WTC11 (cell line): ENCODE measurements around the gene UBL5. TPM values are rescaled to one million over a fixed set of nuclear protein-coding genes. Genes with fewer than 3 reads are reported as not detected.

Experiments used
- ATAC-seq: fragments of 200-7000 bp; cut with Tn5 transposase; 2 replicates; pipeline ENCODE4 v1.10.0; 2021; ENCODE audit warnings: mild to moderate bottlenecking, moderate library complexity
- CTCF ChIA-PET: fragments of 300-600 bp; sonication (Branson Sonifier 250); formaldehyde crosslinking; loops from one replicate; lab custom pipeline; 2021; ENCODE audit warnings: antibody characterized with exemption; lab: Charles Lee
- POLR2A ChIA-PET: fragments of 350-600 bp; sonication (Branson Sonifier 250); formaldehyde crosslinking; loops from one replicate; lab custom pipeline; 2021; ENCODE audit warnings: antibody characterized with exemption; lab: Charles Lee
- DNase-seq: peaks from one replicate; pipeline ENCODE4 v3.0.0; 2021; ENCODE audit warnings: low spot score
- H3K27ac Mint-ChIP-seq: 2 replicates; pipeline ENCODE4 v1.8.0; 2021; ENCODE audit warnings: mixed read lengths
- H3K27me3 Mint-ChIP-seq: 2 replicates; pipeline ENCODE4 v1.8.0; 2021; ENCODE audit warnings: low read depth, mild to moderate bottlenecking, moderate library complexity, mixed read lengths
- H3K36me3 Mint-ChIP-seq: 2 replicates; pipeline ENCODE4 v1.8.0; 2021; ENCODE audit warnings: mixed read lengths
- H3K4me1 Mint-ChIP-seq: 2 replicates; pipeline ENCODE4 v1.8.0; 2022; ENCODE audit warnings: mixed read lengths
- H3K4me3 Mint-ChIP-seq: 2 replicates; pipeline ENCODE4 v1.8.0; 2021; ENCODE audit warnings: mild to moderate bottlenecking, moderate library complexity, mixed read lengths
- H3K9me3 Mint-ChIP-seq: 2 replicates; pipeline ENCODE4 v1.8.0; 2021; ENCODE audit warnings: mixed read lengths
- CREM ChIP-seq: sonication (generic); formaldehyde crosslinking; IDR thresholded peaks from 2 replicates; pipeline ENCODE4 v1.8.1; 2022; ENCODE audit warnings: mild to moderate bottlenecking, missing genetic modification reagents, moderate library complexity
- ETV6 ChIP-seq: sonication (generic); formaldehyde crosslinking; IDR thresholded peaks from 2 replicates; pipeline ENCODE4 v1.8.1; 2022; ENCODE audit warnings: mild to moderate bottlenecking, missing genetic modification reagents
- NFYB ChIP-seq: sonication (generic); formaldehyde crosslinking; conservative IDR thresholded peaks from 2 replicates; pipeline ENCODE4 v1.8.0; 2022; ENCODE audit warnings: low read depth, missing genetic modification reagents
- SMAD4 ChIP-seq: sonication (generic); formaldehyde crosslinking; IDR thresholded peaks from 2 replicates; pipeline ENCODE4 v1.8.0; 2022; ENCODE audit warnings: mild to moderate bottlenecking, missing genetic modification reagents
- TP53 ChIP-seq: sonication (generic); formaldehyde crosslinking; IDR thresholded peaks from 2 replicates; pipeline ENCODE4 v1.8.1; 2023; ENCODE audit warnings: mild to moderate bottlenecking, missing genetic modification reagents
- ZNF121 ChIP-seq: sonication (generic); formaldehyde crosslinking; IDR thresholded peaks from 2 replicates; pipeline ENCODE4 v1.8.0; 2023; ENCODE audit warnings: missing genetic modification reagents
- ZNF138 ChIP-seq: sonication (generic); formaldehyde crosslinking; conservative IDR thresholded peaks from 2 replicates; pipeline ENCODE4 v1.8.1; 2022; ENCODE audit warnings: mild to moderate bottlenecking, moderate library complexity, missing genetic modification reagents
- ZNF396 ChIP-seq: fragments of 250-450 bp; sonication (Bioruptor Pico); IDR thresholded peaks from 2 replicates; pipeline ENCODE4 v1.8.0; 2021; ENCODE audit warnings: mild to moderate bottlenecking, moderate library complexity, borderline replicate concordance
- total RNA-seq: library from RNA; stranded (reverse); gene quantifications from 3 replicates; pipeline ENCODE4 v1.2.3, GENCODE V29; 2021
- TF ChIP-seq, protein P1 (sequence below): fragments of 200-600 bp; IDR thresholded peaks from 2 replicates; pipeline ENCODE4 v1.8.0; 2022; ENCODE audit warnings: antibody characterized with exemption
- TF ChIP-seq, protein P2 (sequence below): sonication (generic); formaldehyde crosslinking; IDR thresholded peaks from 2 replicates; pipeline ENCODE4 v1.8.1; 2022; ENCODE audit warnings: low read depth, missing genetic modification reagents, borderline replicate concordance
- TF ChIP-seq, protein P3 (sequence below): sonication (generic); formaldehyde crosslinking; IDR thresholded peaks from 2 replicates; pipeline ENCODE4 v1.8.0; 2022; ENCODE audit warnings: mild to moderate bottlenecking, missing genetic modification reagents
- TF ChIP-seq, protein P4 (sequence below): fragments of 250-450 bp; sonication (Bioruptor Pico); IDR thresholded peaks from 2 replicates; pipeline ENCODE4 v1.9.0; 2021; ENCODE audit warnings: mild to moderate bottlenecking
- TF ChIP-seq, protein P5 (sequence below): sonication (generic); formaldehyde crosslinking; IDR thresholded peaks from 2 replicates; pipeline ENCODE4 v1.8.1; 2023; ENCODE audit warnings: mild to moderate bottlenecking, missing genetic modification reagents, borderline replicate concordance
- TF ChIP-seq, protein P6 (sequence below): fragments of 250-450 bp; sonication (Bioruptor Pico); IDR thresholded peaks from 2 replicates; pipeline ENCODE4 v1.9.0; 2021; ENCODE audit warnings: moderate library complexity, mild to moderate bottlenecking, inconsistent platforms, borderline replicate concordance
- TF ChIP-seq, protein P7 (sequence below): sonication (generic); formaldehyde crosslinking; IDR thresholded peaks from 2 replicates; pipeline ENCODE4 v1.8.0; 2022; ENCODE audit warnings: mild to moderate bottlenecking, missing genetic modification reagents
- TF ChIP-seq, protein P8 (sequence below): sonication (generic); formaldehyde crosslinking; IDR thresholded peaks from 2 replicates; pipeline ENCODE4 v1.8.1; 2023; ENCODE audit warnings: mild to moderate bottlenecking, missing genetic modification reagents, moderate library complexity
- TF ChIP-seq, protein P9 (sequence below): sonication (generic); formaldehyde crosslinking; IDR thresholded peaks from 2 replicates; pipeline ENCODE4 v1.8.0; 2023; ENCODE audit warnings: missing genetic modification reagents

The UBL5 gene
- total RNA-seq, 1 experiment from 2014 or later, result 402 TPM

DNA sequence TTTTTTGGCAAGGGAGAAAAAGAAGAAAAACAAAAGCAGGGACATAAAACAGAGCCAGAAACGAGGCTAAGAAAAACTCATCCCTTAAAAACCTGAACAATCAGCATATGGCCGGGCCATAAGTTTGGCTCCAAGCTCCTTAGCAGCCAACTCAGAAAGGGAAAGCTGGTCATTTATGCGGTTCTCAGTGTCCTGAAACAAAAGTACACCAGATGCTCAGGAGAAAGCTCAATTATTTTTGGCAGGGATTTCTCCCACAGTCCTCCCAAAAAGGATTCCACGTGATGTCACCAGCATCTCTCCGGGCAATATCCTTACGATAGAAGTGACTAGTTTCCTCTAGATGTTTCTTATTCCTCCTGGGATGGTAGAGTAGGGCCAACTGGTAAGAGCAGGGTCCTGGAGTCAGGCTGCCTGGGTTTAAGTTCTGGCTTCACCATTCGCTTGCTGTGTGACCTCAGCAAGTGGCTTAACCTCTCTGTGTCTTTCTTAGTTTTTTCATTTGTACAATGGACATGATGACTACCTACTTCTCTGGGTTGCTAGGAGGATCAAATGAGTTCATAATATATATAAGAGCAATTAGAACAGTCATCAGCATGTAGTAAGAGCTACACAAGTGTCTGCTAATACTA lies 41.4 kb downstream of the UBL5 start:
- H3K4me3 Mint-ChIP-seq, result no peak overlapping the region
- no peak overlapping the region for H3K27ac Mint-ChIP-seq
- ChIA-PET POLR2A (interaction anchor here (0.7 kb wide), 1 partner anchor 627 kb away, joined by 5 read pairs; no protein-coding TSS in a partner anchor), CTCF (interaction anchor here (0.7 to 1.4 kb wide), 4 partner anchors 24 to 183 kb away, joined by 3 to 4 read pairs (median 4); partner anchors contain the start of gene PIN1)
- no peaks in the 10 kb centered on the region for H3K9me3 Mint-ChIP-seq
- H3K27me3 Mint-ChIP-seq, result no peaks in the 10 kb centered on the region
- DNase-seq (no peak), ATAC-seq (no peak)
- H3K36me3 Mint-ChIP-seq, result 0 out of 2 replicates have a peak, but pooled peaks cover 3% of the 10 kb centered on the region
- TF ChIP-seq ETV6 (CRISPR knock-in tag) (no peak), ZNF396 (no peak)
- TF ChIP-seq, protein P1, sequence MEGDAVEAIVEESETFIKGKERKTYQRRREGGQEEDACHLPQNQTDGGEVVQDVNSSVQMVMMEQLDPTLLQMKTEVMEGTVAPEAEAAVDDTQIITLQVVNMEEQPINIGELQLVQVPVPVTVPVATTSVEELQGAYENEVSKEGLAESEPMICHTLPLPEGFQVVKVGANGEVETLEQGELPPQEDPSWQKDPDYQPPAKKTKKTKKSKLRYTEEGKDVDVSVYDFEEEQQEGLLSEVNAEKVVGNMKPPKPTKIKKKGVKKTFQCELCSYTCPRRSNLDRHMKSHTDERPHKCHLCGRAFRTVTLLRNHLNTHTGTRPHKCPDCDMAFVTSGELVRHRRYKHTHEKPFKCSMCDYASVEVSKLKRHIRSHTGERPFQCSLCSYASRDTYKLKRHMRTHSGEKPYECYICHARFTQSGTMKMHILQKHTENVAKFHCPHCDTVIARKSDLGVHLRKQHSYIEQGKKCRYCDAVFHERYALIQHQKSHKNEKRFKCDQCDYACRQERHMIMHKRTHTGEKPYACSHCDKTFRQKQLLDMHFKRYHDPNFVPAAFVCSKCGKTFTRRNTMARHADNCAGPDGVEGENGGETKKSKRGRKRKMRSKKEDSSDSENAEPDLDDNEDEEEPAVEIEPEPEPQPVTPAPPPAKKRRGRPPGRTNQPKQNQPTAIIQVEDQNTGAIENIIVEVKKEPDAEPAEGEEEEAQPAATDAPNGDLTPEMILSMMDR, result no peak
- TF ChIP-seq, protein P2, sequence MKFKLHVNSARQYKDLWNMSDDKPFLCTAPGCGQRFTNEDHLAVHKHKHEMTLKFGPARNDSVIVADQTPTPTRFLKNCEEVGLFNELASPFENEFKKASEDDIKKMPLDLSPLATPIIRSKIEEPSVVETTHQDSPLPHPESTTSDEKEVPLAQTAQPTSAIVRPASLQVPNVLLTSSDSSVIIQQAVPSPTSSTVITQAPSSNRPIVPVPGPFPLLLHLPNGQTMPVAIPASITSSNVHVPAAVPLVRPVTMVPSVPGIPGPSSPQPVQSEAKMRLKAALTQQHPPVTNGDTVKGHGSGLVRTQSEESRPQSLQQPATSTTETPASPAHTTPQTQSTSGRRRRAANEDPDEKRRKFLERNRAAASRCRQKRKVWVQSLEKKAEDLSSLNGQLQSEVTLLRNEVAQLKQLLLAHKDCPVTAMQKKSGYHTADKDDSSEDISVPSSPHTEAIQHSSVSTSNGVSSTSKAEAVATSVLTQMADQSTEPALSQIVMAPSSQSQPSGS (CRISPR knock-in tag), result no peak
- TF ChIP-seq, protein P3, sequence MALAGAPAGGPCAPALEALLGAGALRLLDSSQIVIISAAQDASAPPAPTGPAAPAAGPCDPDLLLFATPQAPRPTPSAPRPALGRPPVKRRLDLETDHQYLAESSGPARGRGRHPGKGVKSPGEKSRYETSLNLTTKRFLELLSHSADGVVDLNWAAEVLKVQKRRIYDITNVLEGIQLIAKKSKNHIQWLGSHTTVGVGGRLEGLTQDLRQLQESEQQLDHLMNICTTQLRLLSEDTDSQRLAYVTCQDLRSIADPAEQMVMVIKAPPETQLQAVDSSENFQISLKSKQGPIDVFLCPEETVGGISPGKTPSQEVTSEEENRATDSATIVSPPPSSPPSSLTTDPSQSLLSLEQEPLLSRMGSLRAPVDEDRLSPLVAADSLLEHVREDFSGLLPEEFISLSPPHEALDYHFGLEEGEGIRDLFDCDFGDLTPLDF, result no peak
- H3K4me1 Mint-ChIP-seq, result peaks cover 11% of the 10 kb centered on the region

DNA sequence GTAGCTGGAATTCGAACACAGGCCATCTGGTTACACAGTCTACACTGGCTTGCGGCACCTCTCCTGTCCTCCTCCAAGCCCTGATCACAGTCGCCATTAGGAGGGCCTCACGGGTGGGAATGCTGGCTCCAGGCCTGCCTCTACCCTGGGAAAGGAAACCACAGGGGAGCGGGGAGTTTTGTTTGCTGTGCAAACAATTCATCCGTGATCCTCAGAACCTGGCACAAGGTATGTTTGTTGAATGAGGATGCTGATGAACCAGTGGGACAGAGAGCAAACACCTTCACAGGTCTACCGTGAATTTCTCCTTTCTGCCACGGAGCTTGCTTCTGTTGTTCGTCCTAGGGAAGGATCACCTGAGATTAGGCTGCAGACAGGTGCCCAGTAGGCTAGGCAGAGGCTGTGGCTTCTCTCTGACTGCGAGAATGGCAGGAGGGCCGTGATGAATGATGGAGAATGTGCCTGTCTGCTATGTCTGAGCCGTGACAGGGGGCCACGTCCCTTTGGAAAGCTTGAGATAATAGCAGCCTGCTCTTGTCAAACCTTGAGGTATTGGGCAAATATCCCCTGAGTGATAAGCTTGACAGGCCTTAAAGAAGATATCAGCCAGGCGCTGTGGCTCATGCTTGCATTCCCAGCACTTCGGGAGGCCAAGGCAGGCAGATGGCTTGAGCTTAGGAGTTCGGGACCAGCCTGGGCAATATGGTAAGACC lies 44.1 kb downstream of the UBL5 start:
- CTCF ChIA-PET, result interaction anchor here (0.6 to 1.0 kb wide), 3 partner anchors 13 to 60 kb away, joined by 3 read pairs; no protein-coding TSS in a partner anchor
- 0 out of 2 replicates have a peak, but pooled peaks cover 3% of the 10 kb centered on the region for H3K36me3 Mint-ChIP-seq
- no peaks in the 10 kb centered on the region for H3K27me3 Mint-ChIP-seq
- H3K27ac Mint-ChIP-seq, result no peak overlapping the region
- ATAC-seq (no peak), DNase-seq (no peak)
- H3K4me3 Mint-ChIP-seq, result no peak overlapping the region
- H3K4me1 Mint-ChIP-seq, result 0 out of 2 replicates have a peak, but pooled peaks cover 2% of the 10 kb centered on the region
- POLR2A ChIA-PET, result interaction anchor here (0.6 kb wide), 1 partner anchor 28 kb away, joined by 3 read pairs; no protein-coding TSS in a partner anchor
- H3K9me3 Mint-ChIP-seq, result no peaks in the 10 kb centered on the region
- TF ChIP-seq, protein P4, sequence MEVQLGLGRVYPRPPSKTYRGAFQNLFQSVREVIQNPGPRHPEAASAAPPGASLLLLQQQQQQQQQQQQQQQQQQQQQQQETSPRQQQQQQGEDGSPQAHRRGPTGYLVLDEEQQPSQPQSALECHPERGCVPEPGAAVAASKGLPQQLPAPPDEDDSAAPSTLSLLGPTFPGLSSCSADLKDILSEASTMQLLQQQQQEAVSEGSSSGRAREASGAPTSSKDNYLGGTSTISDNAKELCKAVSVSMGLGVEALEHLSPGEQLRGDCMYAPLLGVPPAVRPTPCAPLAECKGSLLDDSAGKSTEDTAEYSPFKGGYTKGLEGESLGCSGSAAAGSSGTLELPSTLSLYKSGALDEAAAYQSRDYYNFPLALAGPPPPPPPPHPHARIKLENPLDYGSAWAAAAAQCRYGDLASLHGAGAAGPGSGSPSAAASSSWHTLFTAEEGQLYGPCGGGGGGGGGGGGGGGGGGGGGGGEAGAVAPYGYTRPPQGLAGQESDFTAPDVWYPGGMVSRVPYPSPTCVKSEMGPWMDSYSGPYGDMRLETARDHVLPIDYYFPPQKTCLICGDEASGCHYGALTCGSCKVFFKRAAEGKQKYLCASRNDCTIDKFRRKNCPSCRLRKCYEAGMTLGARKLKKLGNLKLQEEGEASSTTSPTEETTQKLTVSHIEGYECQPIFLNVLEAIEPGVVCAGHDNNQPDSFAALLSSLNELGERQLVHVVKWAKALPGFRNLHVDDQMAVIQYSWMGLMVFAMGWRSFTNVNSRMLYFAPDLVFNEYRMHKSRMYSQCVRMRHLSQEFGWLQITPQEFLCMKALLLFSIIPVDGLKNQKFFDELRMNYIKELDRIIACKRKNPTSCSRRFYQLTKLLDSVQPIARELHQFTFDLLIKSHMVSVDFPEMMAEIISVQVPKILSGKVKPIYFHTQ (CRISPR knock-in tag), result no peak
- no peak for TF ChIP-seq SMAD4 (CRISPR knock-in tag)
- no peak for TF ChIP-seq ZNF121
- TF ChIP-seq ZNF138, result no peak
- TF ChIP-seq, protein P5, sequence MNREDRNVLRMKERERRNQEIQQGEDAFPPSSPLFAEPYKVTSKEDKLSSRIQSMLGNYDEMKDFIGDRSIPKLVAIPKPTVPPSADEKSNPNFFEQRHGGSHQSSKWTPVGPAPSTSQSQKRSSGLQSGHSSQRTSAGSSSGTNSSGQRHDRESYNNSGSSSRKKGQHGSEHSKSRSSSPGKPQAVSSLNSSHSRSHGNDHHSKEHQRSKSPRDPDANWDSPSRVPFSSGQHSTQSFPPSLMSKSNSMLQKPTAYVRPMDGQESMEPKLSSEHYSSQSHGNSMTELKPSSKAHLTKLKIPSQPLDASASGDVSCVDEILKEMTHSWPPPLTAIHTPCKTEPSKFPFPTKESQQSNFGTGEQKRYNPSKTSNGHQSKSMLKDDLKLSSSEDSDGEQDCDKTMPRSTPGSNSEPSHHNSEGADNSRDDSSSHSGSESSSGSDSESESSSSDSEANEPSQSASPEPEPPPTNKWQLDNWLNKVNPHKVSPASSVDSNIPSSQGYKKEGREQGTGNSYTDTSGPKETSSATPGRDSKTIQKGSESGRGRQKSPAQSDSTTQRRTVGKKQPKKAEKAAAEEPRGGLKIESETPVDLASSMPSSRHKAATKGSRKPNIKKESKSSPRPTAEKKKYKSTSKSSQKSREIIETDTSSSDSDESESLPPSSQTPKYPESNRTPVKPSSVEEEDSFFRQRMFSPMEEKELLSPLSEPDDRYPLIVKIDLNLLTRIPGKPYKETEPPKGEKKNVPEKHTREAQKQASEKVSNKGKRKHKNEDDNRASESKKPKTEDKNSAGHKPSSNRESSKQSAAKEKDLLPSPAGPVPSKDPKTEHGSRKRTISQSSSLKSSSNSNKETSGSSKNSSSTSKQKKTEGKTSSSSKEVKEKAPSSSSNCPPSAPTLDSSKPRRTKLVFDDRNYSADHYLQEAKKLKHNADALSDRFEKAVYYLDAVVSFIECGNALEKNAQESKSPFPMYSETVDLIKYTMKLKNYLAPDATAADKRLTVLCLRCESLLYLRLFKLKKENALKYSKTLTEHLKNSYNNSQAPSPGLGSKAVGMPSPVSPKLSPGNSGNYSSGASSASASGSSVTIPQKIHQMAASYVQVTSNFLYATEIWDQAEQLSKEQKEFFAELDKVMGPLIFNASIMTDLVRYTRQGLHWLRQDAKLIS (CRISPR knock-in tag), result no peak
- TF ChIP-seq NFYB, result no peak
- TF ChIP-seq, protein P6, sequence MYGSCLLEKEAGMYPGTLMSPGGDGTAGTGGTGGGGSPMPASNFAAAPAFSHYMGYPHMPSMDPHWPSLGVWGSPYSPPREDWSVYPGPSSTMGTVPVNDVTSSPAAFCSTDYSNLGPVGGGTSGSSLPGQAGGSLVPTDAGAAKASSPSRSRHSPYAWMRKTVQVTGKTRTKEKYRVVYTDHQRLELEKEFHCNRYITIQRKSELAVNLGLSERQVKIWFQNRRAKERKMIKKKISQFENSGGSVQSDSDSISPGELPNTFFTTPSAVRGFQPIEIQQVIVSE (CRISPR knock-in tag), result no peak
- no peak for TF ChIP-seq CREM (CRISPR knock-in tag)
- TF ChIP-seq, protein P7, sequence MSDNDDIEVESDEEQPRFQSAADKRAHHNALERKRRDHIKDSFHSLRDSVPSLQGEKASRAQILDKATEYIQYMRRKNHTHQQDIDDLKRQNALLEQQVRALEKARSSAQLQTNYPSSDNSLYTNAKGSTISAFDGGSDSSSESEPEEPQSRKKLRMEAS (CRISPR knock-in tag), result no peak
- TF ChIP-seq, protein P8, sequence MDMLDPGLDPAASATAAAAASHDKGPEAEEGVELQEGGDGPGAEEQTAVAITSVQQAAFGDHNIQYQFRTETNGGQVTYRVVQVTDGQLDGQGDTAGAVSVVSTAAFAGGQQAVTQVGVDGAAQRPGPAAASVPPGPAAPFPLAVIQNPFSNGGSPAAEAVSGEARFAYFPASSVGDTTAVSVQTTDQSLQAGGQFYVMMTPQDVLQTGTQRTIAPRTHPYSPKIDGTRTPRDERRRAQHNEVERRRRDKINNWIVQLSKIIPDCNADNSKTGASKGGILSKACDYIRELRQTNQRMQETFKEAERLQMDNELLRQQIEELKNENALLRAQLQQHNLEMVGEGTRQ (CRISPR knock-in tag), result no peak
- TF ChIP-seq, protein P9, sequence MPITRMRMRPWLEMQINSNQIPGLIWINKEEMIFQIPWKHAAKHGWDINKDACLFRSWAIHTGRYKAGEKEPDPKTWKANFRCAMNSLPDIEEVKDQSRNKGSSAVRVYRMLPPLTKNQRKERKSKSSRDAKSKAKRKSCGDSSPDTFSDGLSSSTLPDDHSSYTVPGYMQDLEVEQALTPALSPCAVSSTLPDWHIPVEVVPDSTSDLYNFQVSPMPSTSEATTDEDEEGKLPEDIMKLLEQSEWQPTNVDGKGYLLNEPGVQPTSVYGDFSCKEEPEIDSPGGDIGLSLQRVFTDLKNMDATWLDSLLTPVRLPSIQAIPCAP, result no peak
- TF ChIP-seq TP53, result no peak
